Measurements from ENCODE around the gene RRP12.

Gene RRP12

DNA sequence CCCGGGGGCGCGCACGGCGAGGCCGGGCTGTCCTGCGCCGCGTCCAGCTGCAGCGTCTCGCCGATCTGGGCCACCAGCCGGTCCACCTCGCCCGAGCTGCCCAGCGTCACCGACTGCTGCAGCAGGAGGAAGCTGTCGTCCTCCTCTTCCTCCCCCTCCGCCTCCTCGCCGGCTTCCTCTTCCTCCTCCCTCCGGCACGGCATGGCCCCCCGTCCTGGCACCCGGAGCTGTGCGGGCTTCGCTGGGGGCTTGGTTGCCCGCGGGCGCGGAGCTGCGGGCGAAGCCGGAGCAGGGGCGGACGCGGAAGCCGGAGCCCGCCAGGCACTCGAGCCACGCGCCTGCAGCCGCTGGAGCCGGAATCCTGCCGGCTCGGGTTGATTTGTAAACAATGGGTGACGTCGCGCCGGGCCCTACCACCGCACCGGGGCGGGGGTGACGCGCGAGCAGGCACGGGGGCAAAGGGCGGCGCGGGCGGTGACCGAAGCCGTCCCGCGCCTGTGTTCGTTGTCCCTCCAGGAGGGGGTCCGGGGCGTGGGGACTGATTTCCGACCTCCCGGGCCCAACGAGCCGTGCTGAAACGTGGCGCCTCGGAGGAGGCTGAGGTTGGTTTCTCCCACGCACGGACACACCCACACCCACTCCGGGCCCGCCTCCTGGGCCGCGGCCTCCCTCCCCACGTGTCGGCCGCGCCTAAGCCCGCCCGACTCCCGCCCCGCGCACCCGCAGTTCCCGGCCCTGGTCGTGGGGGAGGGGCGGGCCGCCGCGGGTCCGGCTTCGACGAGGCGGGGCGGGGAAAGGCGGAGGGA, 66.6 kb downstream of the RRP12 start, which contains the start of gene FRAT2:
FRAT2 (minus strand) TSS at position 360 of the 806 bp plus-strand sequence; CDS start at position 203, 157 bp downstream.
- peak; percentile 86 for DNase-seq (ENCODE audit: low spot score)

DNA sequence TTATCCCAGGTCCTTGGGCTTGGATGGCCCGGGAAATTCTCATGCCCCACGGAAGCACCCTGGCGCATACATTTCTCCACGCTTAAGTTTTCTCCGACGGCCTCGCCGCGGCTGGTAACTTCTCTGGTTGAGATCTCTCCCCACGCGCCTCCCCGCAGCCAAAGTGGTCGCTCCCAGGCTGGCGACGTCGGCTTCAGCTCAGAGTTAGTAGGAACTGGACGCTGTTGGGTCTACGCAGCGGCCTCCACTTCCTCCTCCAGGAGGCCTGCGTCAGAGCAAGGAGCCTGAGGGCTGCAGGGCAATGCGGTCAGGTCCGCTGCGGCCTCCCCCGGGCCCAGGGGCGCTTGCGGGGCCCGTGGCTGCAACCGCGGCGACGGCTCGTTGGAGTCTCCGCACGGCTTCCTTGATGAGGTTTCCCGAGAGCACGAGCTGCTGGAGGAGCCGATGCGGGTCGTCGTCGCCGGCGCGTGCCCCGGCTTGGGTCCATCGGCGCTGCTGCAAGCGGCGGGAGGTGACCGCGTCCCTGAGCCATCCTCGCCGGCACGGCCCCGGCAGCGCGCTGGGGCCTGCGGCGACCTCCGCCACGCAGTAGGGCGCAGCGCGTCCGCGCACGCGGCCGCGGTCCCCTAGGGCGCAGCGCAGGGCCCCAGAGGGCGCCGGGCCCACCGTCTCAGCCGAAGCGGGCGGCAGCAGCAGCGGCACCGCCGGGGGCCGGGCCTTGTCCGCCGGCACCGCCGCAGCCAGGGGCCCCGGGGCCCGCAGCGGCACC, 67.4 kb downstream of the RRP12 start:
- DNase-seq (ENCODE audit: low spot score), result no peak

DNA sequence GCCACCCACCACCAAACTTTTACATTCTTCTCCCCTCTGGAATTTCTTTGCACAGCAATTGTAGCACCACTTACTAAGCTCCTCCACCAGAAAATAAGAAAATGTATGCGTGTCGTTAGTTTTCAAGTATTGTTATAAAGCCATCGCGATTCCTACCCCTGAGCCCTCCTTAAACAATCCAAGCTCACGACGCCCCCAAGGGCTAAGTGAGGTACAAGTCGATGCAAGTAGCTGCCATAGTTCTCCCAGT, 67.9 kb downstream of the RRP12 start:
- peak; percentile 6 for DNase-seq (ENCODE audit: low spot score)

DNA sequence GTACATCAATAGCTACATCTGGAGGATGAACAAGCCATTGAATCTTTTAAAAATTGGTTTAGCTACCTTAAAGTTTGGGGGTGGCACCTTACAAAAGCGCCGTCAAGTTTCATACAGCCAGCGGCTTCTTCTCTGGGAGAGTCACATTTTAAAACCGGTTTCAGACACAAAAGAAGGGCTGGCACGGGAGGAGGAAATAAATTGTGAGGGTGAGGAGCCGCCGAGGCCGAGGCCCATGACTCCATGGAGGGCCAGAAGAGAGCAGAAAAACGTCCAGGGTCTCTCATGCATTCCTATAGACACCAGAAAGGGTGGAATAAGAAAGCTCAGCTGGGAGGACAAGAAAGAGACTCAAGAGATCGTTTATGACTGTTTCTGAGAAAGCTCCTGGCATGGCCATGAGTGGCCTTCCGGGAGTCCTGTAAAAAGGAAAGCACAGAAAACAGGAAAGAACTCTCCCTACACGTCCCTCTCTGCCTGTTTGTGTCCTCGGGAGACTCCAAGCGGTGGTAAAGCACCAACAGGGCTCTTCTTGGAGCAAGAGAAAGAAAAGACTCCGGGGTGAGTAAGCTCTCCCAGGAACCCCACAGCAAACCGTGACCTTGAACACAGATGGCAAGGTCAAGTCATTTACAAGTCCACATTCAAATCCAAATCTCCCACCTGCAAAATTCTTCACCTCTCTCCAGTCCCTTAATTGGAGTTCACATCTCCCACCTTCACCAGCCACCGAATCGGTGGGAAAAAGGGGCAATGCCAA, 68.4 kb downstream of the RRP12 start:
- no peak for DNase-seq (ENCODE audit: low spot score)

DNA sequence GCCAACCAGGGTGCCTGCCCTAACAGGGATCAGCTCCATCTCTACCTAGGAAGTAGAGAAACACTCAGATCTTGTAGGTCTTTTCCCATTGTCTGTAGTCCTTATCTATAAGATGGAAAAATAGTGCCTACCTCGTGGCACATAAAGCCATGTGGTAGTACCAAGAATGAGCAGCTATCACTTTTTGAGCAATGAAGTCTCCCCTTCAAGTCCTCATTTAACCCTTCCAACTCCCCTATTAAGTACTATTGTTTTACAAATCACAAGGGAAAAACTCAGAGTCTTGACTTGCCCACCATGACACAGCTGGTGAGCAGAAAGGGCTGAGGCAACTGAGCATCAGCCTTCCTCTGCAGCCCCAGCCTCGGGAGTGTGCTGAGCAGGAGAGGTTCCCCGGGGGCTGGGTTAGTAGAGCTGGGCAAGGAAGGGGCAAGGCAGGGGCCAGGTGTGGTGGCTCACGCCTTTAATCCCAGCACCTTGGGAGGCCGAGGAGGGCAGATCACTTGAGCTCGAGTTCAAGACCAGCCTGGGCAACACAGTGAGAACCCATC, 69.9 kb downstream of the RRP12 start:
- DNase-seq (ENCODE audit: low spot score), result no peak

DNA sequence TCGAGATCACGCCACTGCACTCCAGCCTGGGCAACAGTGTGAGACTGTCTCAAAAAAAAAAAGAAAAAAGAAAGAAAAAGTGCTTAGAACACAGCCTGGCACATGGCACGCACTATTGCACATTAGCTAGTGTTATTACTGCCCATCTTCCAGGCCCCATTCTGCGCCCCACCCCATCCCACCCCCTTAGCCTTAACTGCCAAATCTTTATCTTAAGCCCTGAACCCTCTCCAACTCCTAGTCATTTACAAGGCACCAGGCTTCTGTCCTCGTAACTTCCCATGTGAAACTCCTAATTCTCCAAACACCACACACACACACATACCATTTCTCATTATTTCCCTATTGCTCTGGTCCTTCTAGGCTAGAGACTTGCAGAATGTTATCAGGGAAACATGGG, 71.4 kb downstream of the RRP12 start:
- DNase-seq (ENCODE audit: low spot score), result no peak

DNA sequence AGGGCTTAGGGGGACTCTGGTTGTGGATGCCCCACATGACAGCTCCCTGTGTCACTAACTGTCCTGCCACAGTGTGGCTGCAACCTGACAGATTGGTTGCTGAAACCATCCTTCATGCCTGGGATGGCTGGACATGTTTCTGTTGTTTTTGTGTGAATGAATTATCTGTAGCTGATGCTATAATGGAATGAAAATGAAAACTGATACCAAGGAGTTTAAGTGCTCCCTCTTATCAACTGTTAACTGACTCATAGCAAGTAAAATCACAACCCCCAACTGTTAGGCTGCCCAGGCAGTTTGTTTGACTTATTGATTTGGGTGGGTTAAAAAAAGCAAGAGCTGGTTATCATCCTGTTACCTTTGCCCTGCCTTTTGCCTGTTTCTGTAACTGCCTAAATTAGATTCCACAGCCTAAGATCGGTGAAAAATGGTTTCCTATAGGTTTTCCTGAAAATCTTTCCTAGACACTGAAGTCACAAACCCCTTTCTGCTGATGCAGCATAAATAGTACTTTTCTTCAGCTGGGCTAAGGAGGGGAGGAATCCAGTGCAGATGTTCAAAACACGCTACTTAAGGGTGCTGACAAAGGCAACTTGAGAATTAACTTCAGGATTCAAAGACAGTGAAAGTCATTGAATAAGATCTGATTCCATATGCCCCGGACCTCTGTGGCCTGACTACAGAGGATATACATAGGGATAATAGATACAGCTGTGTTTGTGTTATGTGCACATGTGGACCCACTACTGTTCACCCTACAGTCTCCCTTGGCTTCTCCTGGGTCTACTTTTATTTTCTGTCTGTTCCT, 72.3 kb downstream of the RRP12 start:
- no peak for DNase-seq (ENCODE audit: low spot score)

DNA sequence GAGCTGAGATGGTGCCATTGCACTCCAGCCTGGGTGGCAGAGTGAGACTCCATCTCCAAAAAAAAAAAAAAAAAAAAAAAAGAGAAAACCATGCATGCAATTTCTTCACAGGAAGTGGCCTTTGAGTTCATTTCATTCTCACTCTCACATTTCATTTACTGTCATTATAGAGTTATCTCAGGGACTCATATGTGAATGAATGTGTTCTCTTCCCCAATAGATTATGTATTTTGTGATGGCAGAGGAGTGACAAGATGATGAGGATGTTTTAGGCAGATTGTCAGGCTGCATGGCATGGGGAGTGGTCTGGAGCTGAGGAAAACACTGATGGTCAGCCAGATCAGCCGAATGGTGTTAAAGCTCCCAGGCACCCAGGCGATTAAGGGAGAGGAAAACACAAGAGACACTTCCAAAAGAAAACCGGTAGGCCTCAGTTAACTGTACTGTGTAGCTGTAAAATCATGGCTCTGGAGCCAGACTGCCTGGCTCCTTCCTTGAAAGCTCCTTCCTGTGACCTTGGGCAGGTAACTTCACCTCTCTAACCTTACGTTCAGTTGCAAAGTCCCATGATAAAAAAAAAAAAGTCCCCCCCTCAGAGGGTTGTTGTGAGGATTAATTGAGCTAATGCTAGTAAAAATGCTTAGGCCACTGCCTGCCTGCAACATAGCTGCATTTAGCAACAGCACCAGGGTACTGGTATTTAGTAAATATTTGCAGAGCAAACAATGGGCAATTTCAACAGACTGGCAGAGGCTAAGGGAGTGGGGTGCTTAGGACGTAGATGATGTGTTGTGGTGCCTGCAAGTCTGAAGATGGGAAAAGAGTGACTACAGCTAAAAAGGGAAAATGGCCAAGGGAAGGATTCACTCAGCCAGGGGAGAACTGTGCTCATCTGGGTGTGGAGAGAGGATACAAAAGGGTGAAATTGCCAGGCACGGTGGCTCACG, 73.5 kb downstream of the RRP12 start:
- no peak for DNase-seq (ENCODE audit: low spot score)

DNA sequence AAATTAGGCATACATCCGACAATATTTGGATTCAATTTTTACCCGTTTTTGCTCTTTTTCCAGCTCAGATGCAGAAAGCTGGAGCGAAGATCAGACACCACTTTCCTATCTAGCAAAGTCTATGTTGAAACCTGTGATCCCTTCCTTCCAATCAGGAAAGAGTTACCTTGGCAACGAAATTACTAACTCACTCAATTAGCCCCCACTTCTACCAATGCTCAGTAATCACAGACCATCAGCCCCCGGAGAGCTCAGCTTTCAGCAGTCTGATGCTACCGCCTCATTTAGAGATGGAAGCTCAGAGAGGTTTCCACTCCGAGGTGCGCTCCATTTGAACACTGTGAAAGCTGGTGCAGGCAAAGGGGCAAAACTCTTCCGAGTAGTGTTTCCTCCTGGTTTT, 75.4 kb downstream of the RRP12 start:
- DNase-seq (ENCODE audit: low spot score), result no peak

DNA sequence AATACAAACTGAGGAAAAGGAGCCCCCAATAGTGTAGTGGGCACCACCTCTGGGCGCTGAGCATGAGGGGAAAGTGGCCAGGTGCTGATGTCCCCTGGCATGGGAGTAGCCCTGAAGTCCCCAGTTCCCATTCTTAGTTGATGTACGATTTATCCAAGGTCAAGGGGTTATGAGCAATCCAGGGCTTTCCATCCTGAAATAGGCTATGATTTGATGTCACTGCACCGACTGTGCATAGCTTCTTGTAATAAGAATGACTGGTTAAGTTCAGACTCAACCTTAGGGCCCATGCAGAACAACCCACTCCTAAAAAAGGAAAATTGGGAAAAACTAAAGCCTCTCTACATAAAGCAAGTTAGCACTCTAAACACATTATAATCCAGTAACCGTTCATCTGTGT, 77.6 kb downstream of the RRP12 start:
- DNase-seq (ENCODE audit: low spot score), result no peak

DNA sequence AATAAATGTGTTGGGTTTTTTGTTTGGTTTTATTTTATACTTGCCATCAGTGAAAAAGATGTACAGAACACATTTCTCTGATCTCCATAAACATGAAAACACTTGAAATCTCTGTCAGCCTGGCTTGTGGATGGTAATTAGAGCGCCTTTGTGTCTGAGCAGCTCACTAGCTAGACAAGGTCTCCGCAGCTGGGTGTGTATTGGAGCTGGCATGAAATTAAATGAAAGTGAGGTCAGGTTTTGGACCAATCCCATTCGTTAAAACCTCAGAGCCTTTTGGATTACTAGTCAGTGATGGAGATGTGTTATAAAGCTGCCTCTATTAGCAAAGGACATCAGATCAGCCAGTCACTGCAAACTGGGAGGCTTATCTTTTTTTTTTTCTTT, 79.3 kb downstream of the RRP12 start:
- no peak for DNase-seq (ENCODE audit: low spot score)

DNA sequence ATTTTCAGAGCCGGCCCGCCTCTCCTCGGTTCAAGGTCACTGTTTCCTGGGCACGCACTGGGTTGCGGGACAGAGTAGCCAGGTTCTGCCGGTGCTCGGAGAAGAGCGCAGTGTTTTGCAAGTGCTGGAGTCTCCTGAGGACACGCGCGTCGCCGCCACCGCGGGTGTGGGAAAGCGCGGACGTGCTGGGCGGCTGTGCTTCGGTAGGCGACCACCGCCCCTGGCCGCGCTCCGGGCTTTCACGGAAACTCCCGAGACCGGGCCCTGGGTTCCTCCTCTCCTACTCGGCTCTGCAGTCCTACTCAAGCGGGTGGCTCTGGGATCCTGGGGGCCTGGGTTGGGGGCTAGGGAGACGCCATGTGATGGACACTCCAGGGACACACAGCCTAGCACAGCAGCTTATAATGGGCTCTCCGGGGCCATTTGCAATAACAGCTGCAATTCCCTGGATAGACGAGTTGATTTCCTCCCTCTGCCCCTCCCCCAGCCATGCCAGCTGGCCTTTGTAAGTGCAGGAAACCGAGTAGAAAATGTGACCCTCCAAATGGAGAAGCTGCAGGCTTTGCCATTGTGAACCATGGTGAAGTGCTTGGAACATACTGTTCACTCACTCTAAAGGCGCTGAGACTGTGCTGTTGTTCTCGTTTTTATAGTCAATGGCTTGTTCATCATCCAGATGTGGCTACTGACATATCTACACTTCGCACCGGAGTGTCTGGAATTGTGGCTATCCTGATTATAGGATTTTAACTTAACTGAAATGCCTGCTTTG, 79.9 kb downstream of the RRP12 start:
- DNase-seq (ENCODE audit: low spot score), result no peak

DNA sequence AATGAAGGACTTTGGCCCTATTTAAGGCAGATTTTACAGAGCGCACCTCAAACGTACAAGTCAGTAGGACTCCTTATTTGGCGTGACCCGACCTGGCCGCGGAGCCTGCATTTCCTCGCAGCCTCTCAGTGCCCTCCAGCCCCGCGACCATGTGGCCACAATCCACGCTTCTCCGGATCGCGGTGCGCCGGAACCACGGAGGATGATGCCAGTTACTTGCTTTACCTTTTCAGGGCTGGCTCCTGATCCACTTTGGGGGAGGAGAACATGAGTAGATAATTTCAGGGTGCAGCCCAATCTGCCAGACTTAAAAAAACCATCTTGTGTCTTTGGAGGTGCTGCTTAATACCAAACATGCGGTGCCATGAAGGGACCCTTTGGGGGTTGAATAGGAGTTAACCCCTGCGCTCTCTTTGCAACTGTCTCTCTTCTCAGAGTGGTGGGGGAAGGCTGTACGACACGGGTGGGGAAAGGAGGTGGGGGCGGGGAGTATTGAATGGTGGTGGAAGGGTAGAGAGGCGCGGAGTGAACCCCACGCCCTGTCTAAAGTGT, 80.6 kb downstream of the RRP12 start:
- no peak for DNase-seq (ENCODE audit: low spot score)

DNA sequence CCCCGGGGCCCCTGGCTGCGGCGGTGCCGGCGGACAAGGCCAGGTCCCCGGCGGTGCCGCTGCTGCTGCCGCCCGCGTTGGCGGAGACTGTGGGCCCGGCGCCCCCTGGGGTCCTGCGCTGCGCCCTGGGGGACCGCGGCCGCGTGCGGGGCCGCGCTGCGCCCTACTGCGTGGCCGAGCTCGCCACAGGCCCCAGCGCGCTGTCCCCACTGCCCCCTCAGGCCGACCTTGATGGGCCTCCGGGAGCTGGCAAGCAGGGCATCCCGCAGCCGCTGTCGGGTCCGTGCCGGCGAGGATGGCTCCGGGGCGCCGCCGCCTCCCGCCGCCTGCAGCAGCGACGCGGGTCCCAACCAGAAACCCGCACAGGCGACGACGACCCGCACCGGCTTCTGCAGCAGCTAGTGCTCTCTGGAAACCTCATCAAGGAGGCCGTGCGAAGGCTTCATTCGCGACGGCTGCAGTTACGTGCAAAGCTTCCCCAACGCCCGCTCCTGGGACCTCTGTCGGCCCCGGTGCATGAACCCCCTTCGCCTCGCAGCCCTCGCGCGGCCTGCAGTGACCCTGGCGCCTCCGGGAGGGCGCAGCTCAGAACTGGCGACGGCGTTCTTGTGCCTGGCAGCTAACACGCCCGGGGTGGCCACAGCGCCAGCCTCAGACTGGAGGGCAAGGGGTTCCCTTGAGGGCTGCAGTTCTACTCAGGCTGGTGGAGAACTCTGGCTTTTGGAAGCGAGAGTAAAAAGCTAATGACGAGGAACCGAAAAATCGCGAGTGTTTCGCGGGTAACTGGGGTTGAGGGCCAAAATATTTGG, 81.3 kb downstream of the RRP12 start:
- DNase-seq (ENCODE audit: low spot score), result peak; percentile 52

DNA sequence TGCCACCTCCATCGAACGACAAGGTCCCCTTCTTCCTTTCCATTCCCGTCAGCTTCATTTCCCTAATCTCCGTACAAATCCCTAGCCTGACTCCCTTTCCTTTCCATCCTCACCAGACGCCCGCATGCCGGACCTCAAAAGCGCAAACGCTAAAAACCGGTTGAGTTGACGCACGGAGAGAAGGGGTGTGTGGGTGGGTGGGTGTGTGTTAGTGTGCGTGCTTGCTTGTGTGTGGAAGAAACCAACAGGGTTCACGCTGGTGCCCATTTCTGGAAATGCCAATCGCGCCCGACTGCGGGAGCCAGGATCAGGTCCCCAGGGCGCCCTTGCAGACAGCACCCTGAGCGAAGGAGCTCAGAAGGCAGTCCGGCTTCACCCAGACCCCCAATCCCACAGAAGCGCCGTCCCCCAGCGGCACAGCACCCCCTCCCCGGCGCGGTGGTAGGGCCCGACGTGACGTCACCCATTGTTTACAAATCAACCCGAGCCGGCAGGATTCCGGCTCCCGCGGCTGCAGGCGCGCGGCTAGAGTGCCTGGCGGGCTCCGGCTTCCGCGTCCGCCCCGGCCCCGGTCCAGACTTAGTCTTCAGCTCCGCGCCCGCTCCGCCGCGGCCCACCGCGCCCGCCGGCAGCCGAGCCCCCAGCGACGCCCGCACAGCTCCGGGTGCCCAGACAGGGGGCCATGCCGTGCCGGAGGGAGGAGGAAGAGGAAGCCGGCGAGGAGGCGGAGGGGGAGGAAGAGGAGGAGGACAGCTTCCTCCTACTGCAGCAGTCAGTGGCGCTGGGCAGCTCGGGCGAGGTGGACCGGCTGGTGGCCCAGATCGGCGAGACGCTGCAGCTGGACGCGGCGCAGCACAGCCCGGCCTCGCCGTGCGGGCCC, 82.1 kb downstream of the RRP12 start, which contains the start of gene FRAT1:
FRAT1 (plus strand) TSS at position 500 of the 880 bp plus-strand sequence; CDS start at position 683, 183 bp downstream.
- DNase-seq (ENCODE audit: low spot score), result peak; percentile 85

DNA sequence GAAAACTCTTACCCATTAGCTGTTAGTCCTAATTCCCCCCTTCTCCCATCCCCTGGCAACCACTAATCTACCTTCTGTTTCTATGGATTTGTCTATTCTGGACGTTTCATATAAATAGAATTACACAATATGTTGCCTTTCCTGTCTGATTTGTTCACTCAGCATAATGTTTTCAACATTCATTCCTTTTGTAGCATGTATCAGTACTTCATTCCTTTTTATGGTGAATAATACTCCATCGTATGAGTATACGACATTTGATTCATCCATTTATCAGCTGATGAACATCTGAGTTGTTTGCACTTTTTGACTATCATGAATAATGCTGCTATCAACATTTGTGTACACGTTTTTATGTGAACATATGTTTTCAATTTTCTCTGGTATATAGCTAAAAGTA, 86.5 kb downstream of the RRP12 start:
- no peak for DNase-seq (ENCODE audit: low spot score)

DNA sequence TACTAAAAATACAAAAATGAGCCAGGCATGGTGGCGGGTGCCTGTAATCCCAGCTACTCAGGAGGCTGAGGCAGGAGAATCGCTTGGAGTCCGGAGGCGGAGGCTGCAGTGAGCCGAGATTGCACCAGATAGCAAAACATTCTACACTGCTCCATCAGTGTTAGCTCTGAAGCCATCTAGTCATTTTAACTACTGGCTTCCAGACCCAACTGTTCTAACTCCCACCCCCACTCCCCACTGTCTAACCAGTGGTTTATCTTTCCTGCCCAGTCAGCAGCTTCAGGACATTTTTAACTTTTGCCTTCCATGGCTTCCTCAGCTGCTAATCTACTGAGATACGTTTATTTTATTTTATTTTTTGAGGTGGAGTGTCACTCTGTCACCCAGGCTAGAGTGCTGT, 88.2 kb downstream of the RRP12 start:
- no peak for DNase-seq (ENCODE audit: low spot score)

All from CD4-positive, alpha-beta T cell treated with Interleukin-6 at 100 ng/mL for 8 hours (primary cell).